Mucosa of rectum (tissue), 2 donors: ENCODE data around the gene OPCML.

Source experiments
- H3K27ac ChIP-seq, 2 donors: one replicate each; pipeline ENCODE4 v1.7.0; 2013; ENCODE audit warnings: inconsistent platforms in 2 of 2, low read depth in 2 of 2, low read length in 2 of 2
- H3K27me3 ChIP-seq, 2 donors: one replicate each; pipeline ENCODE4 v1.7.0; 2013; ENCODE audit warnings: low read length in 2 of 2; ENCODE audit not compliant: control insufficient read depth in 2 of 2, insufficient read depth in 2 of 2
- H3K36me3 ChIP-seq, 2 donors: one replicate each; pipeline ENCODE4 v1.7.0; 2013; ENCODE audit warnings: low read length in 2 of 2; ENCODE audit not compliant: control insufficient read depth in 2 of 2, insufficient read depth in 2 of 2
- H3K4me1 ChIP-seq, 2 donors: one replicate each; pipeline ENCODE4 v1.7.0; 2013; ENCODE audit warnings: low read length in 2 of 2, mild to moderate bottlenecking in 1 of 2; ENCODE audit not compliant: control insufficient read depth in 2 of 2, insufficient read depth in 2 of 2
- H3K4me3 ChIP-seq, 2 donors: one replicate each; pipeline ENCODE4 v1.7.0; 2013; ENCODE audit warnings: low read length in 2 of 2
- H3K9ac ChIP-seq, 2 donors: one replicate each; pipeline ENCODE4 v1.7.0; 2013; ENCODE audit warnings: low read length in 2 of 2, low read depth in 1 of 2, mild to moderate bottlenecking in 1 of 2
- H3K9me3 ChIP-seq, 2 donors: one replicate each; pipeline ENCODE4 v1.7.0; 2013; ENCODE audit warnings: low read length in 2 of 2; ENCODE audit not compliant: control insufficient read depth in 2 of 2
- donor health status: healthy.
- donor health status: Normal muscosa, but diverticular disease.

OPCML gene

DNA sequence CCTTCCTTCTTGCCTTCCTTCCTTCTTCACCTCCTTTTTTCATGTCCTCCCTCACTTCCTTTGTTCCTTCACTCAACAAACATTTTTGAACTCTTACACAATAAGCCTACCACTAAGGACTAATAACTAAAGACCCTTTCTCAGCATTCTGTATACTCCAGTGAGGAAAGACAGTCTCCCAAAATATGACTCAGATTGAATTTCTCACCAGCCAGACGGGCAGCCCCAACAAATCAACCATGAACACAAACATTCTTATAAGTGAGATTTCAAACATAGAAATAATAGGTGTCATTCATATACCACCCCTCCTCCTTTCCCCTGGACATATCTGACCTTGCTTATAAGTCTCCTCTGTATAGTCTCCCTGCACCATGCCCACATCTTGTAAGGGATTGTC, 1079.7 kb downstream of the OPCML start:
- Histone ChIP-seq H3K27ac (no peak overlapping the region), H3K9me3 (peaks cover 0 to 2% of the 10 kb centered on the region in 2 donors), H3K4me3 (no peak overlapping the region), H3K36me3 (no peaks in the 10 kb centered on the region), H3K9ac (no peak overlapping the region), H3K4me1 (no peaks in the 10 kb centered on the region), H3K27me3 (no peaks in the 10 kb centered on the region)

DNA sequence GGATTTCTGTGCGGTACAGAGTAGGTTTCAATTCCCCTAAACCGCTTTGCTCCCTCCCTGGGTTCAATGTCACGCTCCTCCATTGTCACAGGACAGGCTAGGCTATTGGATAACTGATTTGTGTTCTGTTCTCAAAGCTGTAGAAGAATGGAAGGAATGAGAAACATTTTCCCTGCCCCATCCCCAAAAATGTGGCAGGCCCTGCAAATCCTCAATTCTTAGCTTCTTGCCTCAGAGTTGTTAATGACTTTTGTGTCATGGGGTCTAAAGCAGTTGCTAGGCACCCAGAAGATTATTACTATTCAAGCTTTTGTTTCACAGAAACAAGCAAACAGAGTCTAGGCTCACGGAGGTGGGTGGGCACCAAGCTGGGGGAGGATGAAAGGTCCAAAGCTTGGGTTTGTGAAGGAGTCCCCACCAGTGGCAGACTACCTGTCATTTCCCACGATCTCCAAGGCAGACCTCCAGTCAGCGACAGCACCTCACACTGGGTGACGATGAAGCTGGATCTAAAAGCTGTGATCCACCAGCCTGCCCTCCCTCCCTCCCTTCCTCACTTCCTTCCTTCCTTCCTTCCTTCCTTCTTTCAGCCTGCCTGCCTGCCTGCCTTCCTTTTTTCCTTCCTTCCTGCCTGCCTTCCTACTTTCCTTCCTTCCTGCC, 1080.2 kb downstream of the OPCML start:
- Histone ChIP-seq H3K9me3 (peaks cover 0 to 2% of the 10 kb centered on the region in 2 donors), H3K27ac (no peak overlapping the region), H3K4me3 (no peak overlapping the region), H3K4me1 (no peaks in the 10 kb centered on the region), H3K27me3 (no peaks in the 10 kb centered on the region), H3K36me3 (no peaks in the 10 kb centered on the region), H3K9ac (no peak overlapping the region)

DNA sequence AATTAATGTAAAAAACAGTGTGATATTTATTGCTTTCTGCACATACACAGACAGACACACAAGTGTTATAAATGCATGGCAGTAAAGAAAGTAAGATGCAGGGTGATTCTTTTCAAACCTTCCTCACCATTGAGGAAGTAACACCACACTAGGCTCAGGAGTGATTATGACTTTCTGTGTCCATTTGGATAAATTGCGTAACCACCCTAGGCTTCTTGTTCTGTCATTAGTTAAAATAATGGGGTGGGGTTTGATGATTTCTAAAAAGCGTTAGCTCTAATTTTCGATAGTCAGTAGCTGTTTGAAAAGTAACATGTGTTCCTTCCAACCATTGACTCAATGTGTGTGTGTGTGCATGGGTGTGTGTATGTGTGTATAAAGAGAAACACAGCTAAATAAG, 1081.7 kb downstream of the OPCML start:
- no peak overlapping the region for H3K27ac ChIP-seq
- no peaks in the 10 kb centered on the region for H3K27me3 ChIP-seq
- no peak overlapping the region for H3K9ac ChIP-seq
- no peaks in the 10 kb centered on the region for H3K4me1 ChIP-seq
- H3K4me3 ChIP-seq, result no peak overlapping the region
- no peaks in the 10 kb centered on the region for H3K36me3 ChIP-seq
- peaks cover 0 to 2% of the 10 kb centered on the region in 2 donors for H3K9me3 ChIP-seq

DNA sequence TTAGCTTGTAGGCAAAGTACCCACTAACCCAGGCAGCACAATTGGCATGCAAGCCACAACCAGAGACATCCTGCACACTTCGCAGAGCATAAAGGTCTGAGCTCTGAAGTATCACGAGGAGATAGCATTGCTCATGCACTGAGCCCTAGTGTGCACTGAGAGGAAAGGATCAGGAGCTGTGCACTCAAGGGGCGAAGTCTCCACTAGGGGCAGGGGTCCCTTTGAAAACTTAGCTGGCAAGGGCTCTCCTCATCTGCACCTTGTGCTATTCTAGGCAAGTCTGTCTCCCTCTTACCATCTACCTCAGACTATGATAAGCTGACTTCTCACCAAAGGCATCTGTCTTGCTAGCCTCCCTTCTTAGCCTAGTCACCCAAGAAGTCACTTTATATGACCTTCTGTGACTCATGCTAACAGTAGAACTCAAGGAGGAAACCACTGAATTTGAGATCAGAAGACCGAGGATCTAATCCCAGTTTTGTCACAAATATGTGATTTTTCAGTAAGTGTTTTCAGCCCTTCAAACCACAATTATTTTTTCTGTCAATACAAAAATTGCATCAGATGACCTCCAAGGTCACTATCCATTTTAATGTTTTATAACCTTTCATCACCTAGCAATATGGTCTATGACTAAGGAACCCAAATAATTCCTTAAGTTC, 1083.8 kb downstream of the OPCML start:
- H3K36me3 ChIP-seq, result no peaks in the 10 kb centered on the region
- no peaks in the 10 kb centered on the region for H3K27me3 ChIP-seq
- no peak overlapping the region for H3K27ac ChIP-seq
- H3K9me3 ChIP-seq, result peaks cover 0 to 2% of the 10 kb centered on the region in 2 donors
- H3K4me1 ChIP-seq, result no peaks in the 10 kb centered on the region
- H3K9ac ChIP-seq, result no peak overlapping the region
- H3K4me3 ChIP-seq, result no peak overlapping the region

DNA sequence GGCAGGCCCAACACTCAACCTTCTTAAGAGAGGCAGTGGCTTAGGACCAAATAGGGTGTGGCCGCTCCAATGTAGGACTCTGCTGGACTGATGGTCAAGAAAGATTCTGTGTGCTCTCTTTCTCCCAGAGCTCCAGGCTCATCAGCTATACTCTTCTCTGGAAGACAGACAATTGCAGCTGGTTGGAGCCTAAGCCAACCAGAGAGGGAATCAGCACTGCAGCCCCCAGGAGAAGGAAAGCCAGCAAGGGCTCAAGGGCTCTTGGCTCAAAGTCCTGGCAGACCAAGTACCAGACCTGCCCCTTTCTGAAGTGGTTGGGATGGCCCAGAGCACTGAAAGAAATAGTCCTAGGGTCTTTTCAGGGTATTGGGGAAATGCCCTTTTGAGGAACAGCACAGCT, 1084.5 kb downstream of the OPCML start:
- Histone ChIP-seq H3K27ac (no peak overlapping the region), H3K36me3 (no peaks in the 10 kb centered on the region), H3K9me3 (peaks cover 0 to 2% of the 10 kb centered on the region in 2 donors), H3K9ac (no peak overlapping the region), H3K4me1 (no peaks in the 10 kb centered on the region), H3K4me3 (no peak overlapping the region), H3K27me3 (no peaks in the 10 kb centered on the region)

DNA sequence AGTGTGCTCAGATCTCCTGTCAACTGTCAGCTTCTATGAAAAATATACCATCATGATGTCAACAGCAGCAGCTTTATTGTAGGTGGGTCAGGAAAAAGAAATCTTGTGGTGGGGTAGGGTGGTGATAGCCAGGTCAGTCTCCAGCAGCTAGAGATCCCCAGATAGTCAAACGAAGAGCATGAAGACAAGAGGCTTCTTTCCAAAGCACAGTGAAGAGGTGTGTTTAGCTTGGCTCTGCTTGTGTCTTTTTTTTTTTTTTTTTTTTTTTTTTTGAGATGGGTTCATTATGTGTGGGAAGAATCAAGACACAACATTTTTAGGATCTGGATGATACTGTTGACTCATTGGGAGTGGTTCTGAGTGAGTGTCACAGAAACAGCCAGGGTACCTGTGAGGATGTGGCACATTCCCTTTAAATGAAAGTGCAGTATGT, 1086.4 kb downstream of the OPCML start:
- H3K36me3 ChIP-seq, result no peaks in the 10 kb centered on the region
- no peaks in the 10 kb centered on the region for H3K9me3 ChIP-seq
- H3K4me3 ChIP-seq, result no peak overlapping the region

DNA sequence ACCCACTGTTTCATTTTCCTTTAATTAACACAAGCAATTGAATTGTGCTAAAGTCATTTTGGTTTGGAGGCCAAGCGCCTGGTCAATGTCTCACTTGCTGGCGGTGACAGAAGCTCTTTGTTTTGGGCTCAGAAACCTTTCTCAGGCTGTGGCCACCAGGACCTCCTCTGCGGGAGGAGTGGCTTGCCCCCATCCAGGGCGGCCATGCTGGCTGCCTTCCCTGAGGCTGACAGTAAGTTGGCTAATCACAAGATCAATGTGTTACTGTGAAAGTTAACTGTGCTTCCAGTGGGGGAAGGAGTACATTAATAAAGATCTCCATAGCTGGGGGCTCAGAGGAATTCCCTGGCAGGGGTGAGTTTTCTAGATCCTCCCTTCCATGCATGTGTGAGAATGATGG, 1087.4 kb downstream of the OPCML start:
- H3K9me3 ChIP-seq, result no peaks in the 10 kb centered on the region
- H3K4me3 ChIP-seq, result no peak overlapping the region
- no peak overlapping the region for H3K27ac ChIP-seq
- no peak overlapping the region for H3K9ac ChIP-seq
- no peaks in the 10 kb centered on the region for H3K27me3 ChIP-seq
- no peaks in the 10 kb centered on the region for H3K4me1 ChIP-seq
- no peaks in the 10 kb centered on the region for H3K36me3 ChIP-seq

More for the DNA sequence above, 1086.4 kb downstream of the OPCML start:
- H3K9ac ChIP-seq, result no peak overlapping the region
- H3K4me1 ChIP-seq, result no peaks in the 10 kb centered on the region
- no peak overlapping the region for H3K27ac ChIP-seq
- H3K27me3 ChIP-seq, result no peaks in the 10 kb centered on the region

DNA sequence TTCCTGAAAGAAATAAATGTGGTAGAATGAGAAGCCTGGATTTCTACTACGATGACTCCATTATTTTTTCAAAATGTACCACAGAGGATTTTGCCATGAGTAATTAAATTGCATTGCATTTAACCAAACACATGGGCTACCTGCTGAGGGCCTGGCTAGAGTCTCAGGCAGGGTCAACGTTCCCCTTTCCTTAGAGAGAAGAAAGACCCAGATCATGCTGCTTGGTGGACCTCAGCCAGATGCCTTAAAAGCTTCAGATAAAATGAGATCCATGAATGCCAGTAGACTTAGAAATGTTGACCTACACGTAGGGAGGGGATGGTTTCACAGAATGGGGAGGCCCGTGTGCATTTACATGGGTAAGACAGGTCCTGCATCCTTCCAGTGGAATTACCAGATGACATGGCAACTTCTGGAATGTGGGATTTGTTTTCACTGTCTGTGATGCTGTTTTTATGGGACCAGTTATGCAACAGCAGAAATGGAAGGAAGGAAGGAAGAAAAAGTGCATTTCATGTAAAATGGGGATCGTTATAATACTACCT, 1092.5 kb downstream of the OPCML start:
- Histone ChIP-seq H3K27ac (no peak overlapping the region), H3K4me1 (no peaks in the 10 kb centered on the region), H3K27me3 (no peaks in the 10 kb centered on the region), H3K9me3 (no peaks in the 10 kb centered on the region), H3K36me3 (no peaks in the 10 kb centered on the region), H3K9ac (no peak overlapping the region), H3K4me3 (no peak overlapping the region)

DNA sequence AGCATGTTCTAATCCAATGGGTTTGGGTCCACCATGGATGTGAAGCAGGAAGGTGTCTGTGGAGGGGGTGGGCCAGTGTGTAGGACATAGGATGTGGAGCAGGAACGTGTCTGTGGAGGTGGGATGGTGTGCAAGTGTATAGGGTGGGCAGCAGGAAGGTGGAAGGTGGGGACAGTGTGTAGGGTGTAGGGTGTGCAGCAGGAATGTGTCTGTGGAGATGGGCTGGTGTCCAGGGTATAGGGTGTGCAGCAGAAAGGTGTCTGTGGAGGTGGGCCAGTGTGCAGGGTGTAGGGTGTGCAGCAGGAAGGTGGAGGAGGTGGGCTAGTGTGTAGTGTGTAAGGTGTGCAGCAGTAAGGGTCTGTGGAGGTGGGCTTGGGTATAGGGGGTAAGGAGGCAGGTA, 1093.9 kb downstream of the OPCML start:
- H3K4me3 ChIP-seq, result no peak overlapping the region
- no peak overlapping the region for H3K9ac ChIP-seq
- no peaks in the 10 kb centered on the region for H3K9me3 ChIP-seq
- no peak overlapping the region for H3K27ac ChIP-seq
- H3K36me3 ChIP-seq, result no peaks in the 10 kb centered on the region
- H3K27me3 ChIP-seq, result no peaks in the 10 kb centered on the region
- H3K4me1 ChIP-seq, result no peaks in the 10 kb centered on the region

DNA sequence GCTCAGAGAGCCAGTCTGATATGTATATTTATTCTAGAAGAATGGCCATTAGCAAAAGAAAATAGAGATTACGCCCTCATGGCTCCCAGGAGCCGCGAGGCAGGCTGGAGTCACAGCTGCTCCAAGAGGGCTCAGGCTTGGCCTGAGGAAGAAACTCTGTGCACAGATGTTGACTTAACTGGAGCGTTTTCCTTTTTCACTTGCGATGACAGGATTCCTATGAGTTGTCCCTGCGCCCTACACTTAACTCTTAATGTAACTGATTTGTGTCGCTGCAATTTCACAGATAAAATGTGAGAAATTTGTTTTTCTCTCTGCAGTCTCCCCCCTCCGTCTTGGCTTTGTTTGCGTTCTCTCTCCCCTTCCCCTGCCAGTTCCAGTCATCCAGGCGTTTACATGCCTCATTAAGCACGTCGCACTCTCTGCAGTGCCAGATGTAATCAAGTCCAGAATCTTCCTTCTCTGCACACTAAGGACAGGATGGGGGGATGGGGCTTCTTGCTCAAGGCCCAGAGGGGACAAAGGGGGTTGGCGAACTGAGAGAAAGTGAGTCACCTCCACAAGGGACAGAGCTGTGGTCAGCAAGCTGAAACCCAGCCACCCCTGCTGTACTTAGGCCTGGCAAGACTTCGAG, 1101.8 kb downstream of the OPCML start:
- Histone ChIP-seq H3K27ac (no peak overlapping the region), H3K9me3 (no peaks in the 10 kb centered on the region), H3K36me3 (no peaks in the 10 kb centered on the region), H3K4me3 (no peak overlapping the region), H3K27me3 (no peaks in the 10 kb centered on the region), H3K9ac (no peak overlapping the region), H3K4me1 (no peaks in the 10 kb centered on the region)
